ENCODE data around the gene DGKQ. TPM values are rescaled to one million over a fixed set of nuclear protein-coding genes. Genes with fewer than 3 reads are reported as not detected.

DGKQ gene
- total and polyA plus RNA-seq, 2 of the 13 experiments (the other 11 are each of a cell fraction or from before 2014, with no cell fraction given) = 4.5 to 7.2 TPM

DNA sequence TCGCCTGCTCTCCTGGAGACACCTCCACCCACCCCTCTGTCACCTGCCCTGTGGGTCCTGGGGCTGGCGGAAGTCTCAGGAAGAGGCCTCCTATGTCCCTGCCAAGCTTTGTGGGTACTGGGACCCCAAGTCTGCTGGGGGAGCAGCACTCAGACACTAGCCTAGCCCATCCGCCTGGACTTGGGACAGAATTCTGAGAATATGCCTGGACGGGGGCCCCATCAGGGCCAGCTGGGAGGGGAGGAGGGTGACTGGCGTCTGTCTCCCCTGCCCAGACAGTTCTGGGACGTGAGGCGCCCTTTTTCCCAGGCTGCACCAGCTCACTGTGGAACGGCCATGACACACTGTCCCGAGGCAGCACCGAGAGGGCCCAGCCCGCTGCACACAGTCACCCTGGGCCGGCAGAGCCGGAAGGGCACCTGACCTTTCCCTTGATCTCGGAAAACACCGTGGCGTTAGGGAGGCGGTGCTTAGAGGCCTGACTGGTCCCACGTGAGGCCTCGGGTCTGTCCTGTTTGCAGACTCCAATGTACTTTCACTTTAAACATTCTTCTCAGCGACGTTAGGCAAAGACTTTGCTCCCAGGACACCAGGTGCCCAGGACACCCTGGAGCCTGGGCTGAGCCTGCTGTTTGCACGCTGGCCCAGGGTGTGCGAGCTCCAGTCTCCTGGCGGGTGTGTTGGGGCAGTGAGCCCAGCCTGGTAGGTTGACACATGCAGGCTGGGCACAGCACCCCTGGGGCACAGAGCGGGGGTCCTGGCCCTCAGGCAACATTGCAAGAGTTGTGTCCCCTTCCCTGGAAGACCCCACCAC is 19.1 kb upstream of the DGKQ start (continued):
- TF ChIP-seq ZBTB33 (CRISPR knock-in tag; IDR thresholded peaks at IDR 0.05) (peak; percentile 67), ZNF18 (CRISPR knock-in tag; IDR thresholded peaks at IDR 0.05; ENCODE audit: insufficient replicate concordance) (peak; percentile 68), THAP8 (CRISPR knock-in tag; IDR thresholded peaks at IDR 0.05; ENCODE audit: borderline replicate concordance) (no peak), ZNF225 (CRISPR knock-in tag; IDR thresholded peaks at IDR 0.05) (0 out of 2 replicates have a peak, but pooled peaks have one; percentile 17), ZNF34 (CRISPR knock-in tag; IDR thresholded peaks at IDR 0.05; ENCODE audit: borderline replicate concordance) (no peak; the same call in 1 of the 2 replicates), XRCC5 (optimal IDR thresholded peaks at IDR 0.05; ENCODE audit: low read length) (peak; percentile 78), PRDM15 (CRISPR knock-in tag; IDR thresholded peaks at IDR 0.05) (no peak), MNT (IDR thresholded peaks at IDR 0.05) (peak; percentile 85), MTF1 (CRISPR knock-in tag; IDR thresholded peaks at IDR 0.05) (no peak)
- TF ChIP-seq, protein P1, sequence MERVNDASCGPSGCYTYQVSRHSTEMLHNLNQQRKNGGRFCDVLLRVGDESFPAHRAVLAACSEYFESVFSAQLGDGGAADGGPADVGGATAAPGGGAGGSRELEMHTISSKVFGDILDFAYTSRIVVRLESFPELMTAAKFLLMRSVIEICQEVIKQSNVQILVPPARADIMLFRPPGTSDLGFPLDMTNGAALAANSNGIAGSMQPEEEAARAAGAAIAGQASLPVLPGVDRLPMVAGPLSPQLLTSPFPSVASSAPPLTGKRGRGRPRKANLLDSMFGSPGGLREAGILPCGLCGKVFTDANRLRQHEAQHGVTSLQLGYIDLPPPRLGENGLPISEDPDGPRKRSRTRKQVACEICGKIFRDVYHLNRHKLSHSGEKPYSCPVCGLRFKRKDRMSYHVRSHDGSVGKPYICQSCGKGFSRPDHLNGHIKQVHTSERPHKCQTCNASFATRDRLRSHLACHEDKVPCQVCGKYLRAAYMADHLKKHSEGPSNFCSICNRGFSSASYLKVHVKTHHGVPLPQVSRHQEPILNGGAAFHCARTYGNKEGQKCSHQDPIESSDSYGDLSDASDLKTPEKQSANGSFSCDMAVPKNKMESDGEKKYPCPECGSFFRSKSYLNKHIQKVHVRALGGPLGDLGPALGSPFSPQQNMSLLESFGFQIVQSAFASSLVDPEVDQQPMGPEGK (CRISPR knock-in tag; IDR thresholded peaks at IDR 0.05) = peak; percentile 63; the same call in 1 of the 2 replicates
- TF ChIP-seq, protein P2, sequence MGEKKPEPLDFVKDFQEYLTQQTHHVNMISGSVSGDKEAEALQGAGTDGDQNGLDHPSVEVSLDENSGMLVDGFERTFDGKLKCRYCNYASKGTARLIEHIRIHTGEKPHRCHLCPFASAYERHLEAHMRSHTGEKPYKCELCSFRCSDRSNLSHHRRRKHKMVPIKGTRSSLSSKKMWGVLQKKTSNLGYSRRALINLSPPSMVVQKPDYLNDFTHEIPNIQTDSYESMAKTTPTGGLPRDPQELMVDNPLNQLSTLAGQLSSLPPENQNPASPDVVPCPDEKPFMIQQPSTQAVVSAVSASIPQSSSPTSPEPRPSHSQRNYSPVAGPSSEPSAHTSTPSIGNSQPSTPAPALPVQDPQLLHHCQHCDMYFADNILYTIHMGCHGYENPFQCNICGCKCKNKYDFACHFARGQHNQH (CRISPR knock-in tag; IDR thresholded peaks at IDR 0.05) = peak; percentile 87
